Left lung (tissue), 10 donors: ENCODE measurements around the gene TBXT. TPM values are rescaled to one million over a fixed set of nuclear protein-coding genes. Genes with fewer than 3 reads are reported as not detected.

Source experiments
- ATAC-seq: fragments of 200-7000 bp; cut with Tn5 transposase; one replicate; pipeline ENCODE4 v1.9.1; 2020; ENCODE audit warnings: moderate library complexity
- DNase-seq, 4 donors: peaks; one replicate each; pipeline ENCODE4 v3.0.0-alpha.2; 2013 to 2020
- H3K27ac ChIP-seq, 2 donors: fragments of 200-600 bp; sonication (generic) in 1 of 2; one replicate each; pipeline versions ENCODE4 v1.5.0 to v1.8.0; 2020 to 2021
- H3K27me3 ChIP-seq, 2 donors: fragments of 200-600 bp; sonication (generic) in 1 of 2; one replicate each; pipeline versions ENCODE4 v1.5.0 to v1.8.0; 2020 to 2021
- H3K36me3 ChIP-seq, 2 donors: fragments of 200-600 bp; sonication (generic) in 1 of 2; one replicate each; pipeline versions ENCODE4 v1.5.0 to v1.8.0; 2020 to 2021
- H3K4me1 ChIP-seq, 2 donors: fragments of 200-600 bp; one replicate each; pipeline ENCODE4 v1.8.0; 2021
- H3K4me3 ChIP-seq, 2 donors: fragments of 200-600 bp; sonication (generic) in 1 of 2; one replicate each; pipeline versions ENCODE4 v1.5.0 to v1.8.0; 2020 to 2021; ENCODE audit warnings: mild to moderate bottlenecking in 1 of 2
- H3K9me3 ChIP-seq, 2 donors: fragments of 200-600 bp; sonication (generic) in 1 of 2; one replicate each; pipeline versions ENCODE4 v1.5.0 to v1.8.0; 2020 to 2021
- intact Hi-C, 2 donors: fragments of 100-400 bp; cut with DNase I; formaldehyde crosslinking; loops; one replicate each; pipeline versions ENCODE4 v1.11.2 to v1.14.2; 2022
- polyA plus RNA-seq, 6 donors: library from polyadenylated mRNA; unstranded; fragments of 120-200 nt; gene quantifications; one replicate each; pipeline ENCODE4 v1.2.1, GENCODE V29; 2013; ENCODE audit not compliant: insufficient read length in 6 of 6
- total RNA-seq, 2 donors: library from RNA; stranded (reverse); fragmentation: NEBNext Ultra II Directional; extraction: Animal tissue kit (Norgen Biotek cat#: 25700); gene quantifications; one replicate each; pipeline ENCODE4 v1.2.1, GENCODE V29; 2021
- TF ChIP-seq, protein P1 (sequence below), 2 donors: fragments of 200-600 bp; sonication (generic) in 1 of 2; IDR thresholded peaks; one replicate each; pipeline versions ENCODE4 v1.5.0 to v1.8.0; 2021; ENCODE audit warnings: antibody characterized with exemption in 2 of 2
- donor health status: DM: no; HTN: yes; CAD: no.
- donor health status: DM: no; HTN: no; CAD: no.

Gene TBXT
- total and polyA plus RNA-seq, 8 donors: not detected

DNA sequence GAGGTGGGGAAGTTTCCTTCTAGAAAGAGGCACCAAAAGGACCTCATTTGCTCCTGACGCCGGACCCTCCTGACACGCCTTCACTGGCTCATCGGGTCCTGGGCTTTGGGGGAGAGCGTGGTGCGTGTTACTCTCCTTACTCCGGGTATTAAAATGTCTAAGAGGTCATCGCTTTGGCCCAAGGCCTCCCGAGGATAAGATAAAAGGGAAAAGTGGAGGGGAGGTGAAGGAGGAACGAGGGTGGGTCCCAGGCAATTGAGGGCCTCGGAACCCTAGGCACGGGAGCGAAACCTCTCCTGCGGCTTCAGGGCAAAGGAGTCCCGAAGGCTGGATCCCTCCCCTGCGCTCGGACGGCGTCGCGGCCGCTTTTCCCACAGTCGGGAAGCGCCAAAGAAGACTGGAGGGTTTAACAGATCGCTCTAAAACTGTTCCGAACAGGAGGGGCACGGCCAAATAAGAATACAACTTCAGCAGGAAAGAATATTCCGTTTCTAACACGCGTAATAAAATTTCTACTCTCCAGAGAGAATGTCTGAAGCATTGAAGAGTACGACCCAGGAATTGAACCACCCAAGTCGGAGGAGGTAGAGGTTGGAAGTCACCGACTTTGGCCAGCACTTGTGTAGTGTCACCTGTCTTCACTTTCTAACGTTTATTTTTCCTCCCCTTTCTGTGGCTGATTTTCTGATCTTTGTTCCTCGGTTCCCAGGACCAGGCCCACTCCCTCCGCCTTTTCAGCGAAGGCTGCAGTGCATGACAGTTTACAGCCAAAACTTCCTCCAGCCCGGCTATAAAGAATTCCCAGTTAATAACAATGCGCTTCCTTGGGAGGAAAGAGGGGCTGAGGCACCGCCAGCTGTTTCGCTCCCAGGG is 2.1 kb upstream of the TBXT start:
- no peaks in the 10 kb centered on the region for H3K9me3 ChIP-seq
- DNase-seq (no peak), ATAC-seq (no peak)
- H3K27ac ChIP-seq: no peak overlapping the region
- intact Hi-C loops: no loop called here
- no peaks in the 10 kb centered on the region for H3K36me3 ChIP-seq
- no peak overlapping the region for H3K4me3 ChIP-seq
- H3K4me1 ChIP-seq: peaks cover 6 to 21% of the 10 kb centered on the region in 2 donors
- peaks cover 73 to 96% of the 10 kb centered on the region in 2 donors for H3K27me3 ChIP-seq
- TF ChIP-seq, protein P1, sequence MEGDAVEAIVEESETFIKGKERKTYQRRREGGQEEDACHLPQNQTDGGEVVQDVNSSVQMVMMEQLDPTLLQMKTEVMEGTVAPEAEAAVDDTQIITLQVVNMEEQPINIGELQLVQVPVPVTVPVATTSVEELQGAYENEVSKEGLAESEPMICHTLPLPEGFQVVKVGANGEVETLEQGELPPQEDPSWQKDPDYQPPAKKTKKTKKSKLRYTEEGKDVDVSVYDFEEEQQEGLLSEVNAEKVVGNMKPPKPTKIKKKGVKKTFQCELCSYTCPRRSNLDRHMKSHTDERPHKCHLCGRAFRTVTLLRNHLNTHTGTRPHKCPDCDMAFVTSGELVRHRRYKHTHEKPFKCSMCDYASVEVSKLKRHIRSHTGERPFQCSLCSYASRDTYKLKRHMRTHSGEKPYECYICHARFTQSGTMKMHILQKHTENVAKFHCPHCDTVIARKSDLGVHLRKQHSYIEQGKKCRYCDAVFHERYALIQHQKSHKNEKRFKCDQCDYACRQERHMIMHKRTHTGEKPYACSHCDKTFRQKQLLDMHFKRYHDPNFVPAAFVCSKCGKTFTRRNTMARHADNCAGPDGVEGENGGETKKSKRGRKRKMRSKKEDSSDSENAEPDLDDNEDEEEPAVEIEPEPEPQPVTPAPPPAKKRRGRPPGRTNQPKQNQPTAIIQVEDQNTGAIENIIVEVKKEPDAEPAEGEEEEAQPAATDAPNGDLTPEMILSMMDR (IDR thresholded peaks at IDR 0.05): no peak

DNA sequence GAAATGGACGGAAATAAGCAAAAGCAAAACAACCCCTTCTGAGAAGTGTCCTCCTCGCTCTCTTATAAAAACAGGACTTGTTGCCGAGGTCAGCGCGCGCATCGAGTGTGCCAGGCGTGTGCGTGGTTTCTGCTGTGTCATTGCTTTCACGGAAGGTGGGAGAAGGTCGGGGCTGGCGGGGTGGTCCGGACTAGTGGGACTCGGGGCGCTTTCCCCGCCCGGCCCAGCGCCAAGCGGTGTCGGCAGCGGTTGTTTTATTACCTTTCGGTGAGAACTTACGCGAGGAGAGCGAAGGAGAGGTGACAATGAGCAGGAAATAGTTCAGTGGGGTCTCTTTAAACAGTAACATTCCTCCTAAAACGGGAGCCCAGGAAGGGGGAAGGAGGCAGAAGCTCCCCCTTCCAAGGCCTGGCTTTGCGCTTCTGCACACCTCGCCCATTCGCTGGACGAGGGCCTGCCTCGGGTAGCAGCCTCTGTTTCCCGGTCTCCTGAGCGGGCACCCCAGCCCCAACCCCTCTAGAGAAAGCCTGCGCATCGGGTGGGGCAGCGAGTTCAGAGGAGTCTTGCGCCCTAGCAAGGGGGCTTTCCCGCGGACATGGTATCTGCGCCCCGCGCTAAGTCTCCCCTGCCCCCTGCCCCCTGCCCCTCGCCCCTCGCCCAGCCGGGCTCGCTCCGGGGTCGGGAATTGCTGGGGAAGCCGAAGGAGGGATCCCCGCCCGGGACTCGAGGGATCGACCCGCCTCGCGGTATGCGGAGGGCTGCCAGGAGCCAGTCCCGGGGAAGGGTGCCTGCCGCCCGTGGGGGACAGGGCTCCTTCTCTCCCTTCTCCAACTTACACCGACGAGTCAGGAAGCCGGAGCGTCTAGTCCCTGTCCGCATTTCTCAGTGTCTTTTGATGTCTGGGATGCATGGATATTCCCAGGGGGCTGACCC is 1.2 kb upstream of the TBXT start:
- TF ChIP-seq, protein P1 (IDR thresholded peaks at IDR 0.05): no peak
- no peak for DNase-seq
- Histone ChIP-seq H3K27ac (no peak overlapping the region), H3K36me3 (no peaks in the 10 kb centered on the region), H3K4me1 (peaks cover 6 to 21% of the 10 kb centered on the region in 2 donors), H3K4me3 (no peak overlapping the region), H3K9me3 (no peaks in the 10 kb centered on the region), H3K27me3 (peaks cover 75 to 100% of the 10 kb centered on the region in 2 donors)
- no peak for ATAC-seq
- intact Hi-C loops: no loop called here

DNA sequence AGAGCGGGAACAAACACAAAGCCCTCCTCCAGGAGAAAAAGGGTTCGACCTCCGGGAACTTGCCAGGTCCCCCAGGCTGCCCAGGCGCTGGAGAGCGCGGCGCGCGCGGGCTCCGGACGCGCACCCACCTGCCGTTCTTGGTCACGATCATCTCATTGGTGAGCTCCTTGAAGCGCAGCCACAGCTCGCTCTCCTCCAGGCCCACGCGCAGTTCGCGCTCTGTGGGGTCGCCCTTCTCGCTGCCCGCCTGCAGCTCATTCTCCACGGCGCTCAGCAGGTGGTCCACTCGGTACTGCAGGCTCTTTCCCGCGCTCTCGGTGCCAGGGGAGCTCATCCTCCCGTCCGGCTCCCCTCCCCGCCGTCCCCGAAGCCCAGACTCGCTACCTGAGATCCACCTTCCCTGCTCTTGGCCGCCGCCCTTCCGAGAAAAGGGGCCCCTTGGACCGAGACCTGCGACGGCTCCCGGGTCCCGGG is 356 bp downstream of the TBXT start:
- ATAC-seq (no peak), DNase-seq (no peak)
- H3K4me3 ChIP-seq: no peak overlapping the region
- TF ChIP-seq, protein P1 (IDR thresholded peaks at IDR 0.05): no peak
- no peaks in the 10 kb centered on the region for H3K36me3 ChIP-seq
- intact Hi-C loops: no loop called here
- no peaks in the 10 kb centered on the region for H3K9me3 ChIP-seq
- H3K4me1 ChIP-seq: peaks cover 6 to 21% of the 10 kb centered on the region in 2 donors
- peaks cover 79 to 100% of the 10 kb centered on the region in 2 donors for H3K27me3 ChIP-seq
- H3K27ac ChIP-seq: no peak overlapping the region

DNA sequence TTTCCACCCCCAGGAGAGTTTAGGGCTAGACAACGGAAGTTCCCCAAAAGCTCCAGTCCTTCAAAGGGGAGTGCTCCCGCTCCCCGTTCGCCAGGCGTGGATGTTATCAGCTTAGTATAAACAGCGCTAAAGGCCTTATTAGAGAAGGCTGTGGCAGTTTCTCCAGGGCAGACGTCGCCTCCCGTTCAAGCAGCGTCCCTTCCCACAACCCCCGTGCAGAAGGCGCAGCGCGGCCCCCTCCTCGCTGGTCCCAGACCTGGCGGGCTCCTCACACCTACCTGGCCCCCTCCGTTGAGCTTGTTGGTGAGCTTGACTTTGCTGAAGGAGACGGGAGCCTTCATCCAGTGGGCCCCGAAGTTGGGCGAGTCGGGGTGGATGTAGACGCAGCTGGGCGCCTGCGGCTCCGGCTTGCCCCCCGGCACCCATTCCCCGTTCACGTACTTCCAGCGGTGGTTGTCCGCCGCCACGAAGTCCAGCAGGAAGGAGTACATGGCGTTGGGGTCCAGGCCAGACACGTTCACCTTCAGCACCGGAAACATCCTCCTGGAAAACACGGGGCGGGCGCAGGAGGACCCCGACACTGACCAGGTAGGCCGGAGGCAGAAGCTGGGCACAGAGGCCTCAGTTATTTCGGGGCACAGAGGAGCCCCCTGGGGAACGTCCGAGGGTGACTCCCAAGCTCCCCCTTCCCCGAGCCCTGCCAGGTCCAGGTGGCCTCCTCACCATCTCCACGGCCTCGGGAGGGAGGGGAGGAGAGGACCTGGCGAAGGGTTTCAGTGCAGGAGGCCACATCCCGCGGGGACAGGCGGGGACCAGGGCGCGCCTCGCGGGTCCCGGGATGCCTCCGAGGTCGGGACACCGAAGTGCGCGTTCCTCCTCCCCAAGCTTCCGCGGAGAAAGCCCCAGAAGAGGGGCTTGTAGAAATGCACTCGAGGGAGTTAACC is 1.1 kb downstream of the TBXT start:
- no peak overlapping the region for H3K27ac ChIP-seq
- TF ChIP-seq, protein P1 (IDR thresholded peaks at IDR 0.05): no peak
- H3K4me1 ChIP-seq: peaks cover 6 to 21% of the 10 kb centered on the region in 2 donors
- H3K4me3 ChIP-seq: no peak overlapping the region
- intact Hi-C loops: no loop called here
- DNase-seq (no peak), ATAC-seq (no peak)
- peaks cover 79 to 100% of the 10 kb centered on the region in 2 donors for H3K27me3 ChIP-seq
- H3K36me3 ChIP-seq: no peaks in the 10 kb centered on the region
- no peaks in the 10 kb centered on the region for H3K9me3 ChIP-seq
